HG03439 (cell line): ENCODE data around the gene MAD1L1.

Source experiments
- ATAC-seq: cut with Tn5 transposase; IDR thresholded peaks from one replicate; pipeline ENCODE4 v1.9.1; 2021; ENCODE audit warnings: mild to moderate bottlenecking, moderate library complexity; ENCODE audit not compliant: unreplicated experiment

The MAD1L1 gene

DNA sequence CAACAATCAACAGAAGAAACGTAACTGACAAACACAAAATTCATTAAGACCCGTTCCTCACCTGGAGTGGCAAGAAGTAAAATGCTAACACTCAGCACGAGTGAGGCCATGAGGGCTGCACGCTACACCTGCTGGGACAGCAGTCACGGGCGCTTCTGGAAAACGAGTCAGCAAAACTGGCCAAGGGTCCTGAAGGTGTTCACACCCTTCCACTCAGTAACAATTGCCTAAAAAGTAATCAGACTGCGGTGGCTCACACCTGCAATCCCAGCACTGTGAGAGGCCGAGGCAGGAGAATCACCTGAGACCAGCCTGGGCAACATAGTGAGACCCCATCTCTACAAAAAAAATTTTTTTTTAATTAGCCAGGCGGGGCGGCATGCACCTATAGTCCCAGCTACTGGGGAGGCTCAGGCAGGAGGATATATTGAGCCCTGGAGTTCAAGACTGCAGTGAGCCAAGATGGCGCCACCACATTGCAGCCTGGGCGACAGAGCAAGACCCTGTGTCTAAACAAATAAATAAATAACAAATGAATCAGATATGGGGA, 199.1 kb downstream of the MAD1L1 start:
- no peak for ATAC-seq

DNA sequence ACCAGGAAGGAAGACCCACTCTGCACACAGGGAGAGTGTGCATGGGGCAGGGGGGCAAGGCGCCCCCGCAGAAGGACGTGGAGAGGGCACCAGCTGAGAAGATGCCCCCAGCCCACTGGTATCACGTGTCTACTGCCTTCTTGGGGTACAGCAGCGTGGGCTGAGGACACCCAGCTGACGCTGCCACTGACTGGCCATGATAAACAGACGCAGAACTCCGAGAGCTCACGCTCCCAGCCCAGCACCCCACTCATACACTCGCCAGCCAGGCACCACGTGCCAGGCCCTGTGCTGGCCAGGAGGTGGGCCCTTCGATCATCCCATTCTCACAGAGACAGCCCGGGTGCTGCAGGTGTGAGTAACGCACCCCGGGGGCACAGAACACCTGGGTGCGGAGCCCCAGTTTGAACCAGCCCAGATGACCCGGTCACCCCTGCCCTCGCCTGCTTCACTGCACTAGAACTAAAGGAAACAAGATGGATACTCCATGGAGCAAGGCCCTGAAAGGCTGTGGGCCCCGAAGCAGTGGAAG, 199.8 kb downstream of the MAD1L1 start:
- ATAC-seq = no peak

DNA sequence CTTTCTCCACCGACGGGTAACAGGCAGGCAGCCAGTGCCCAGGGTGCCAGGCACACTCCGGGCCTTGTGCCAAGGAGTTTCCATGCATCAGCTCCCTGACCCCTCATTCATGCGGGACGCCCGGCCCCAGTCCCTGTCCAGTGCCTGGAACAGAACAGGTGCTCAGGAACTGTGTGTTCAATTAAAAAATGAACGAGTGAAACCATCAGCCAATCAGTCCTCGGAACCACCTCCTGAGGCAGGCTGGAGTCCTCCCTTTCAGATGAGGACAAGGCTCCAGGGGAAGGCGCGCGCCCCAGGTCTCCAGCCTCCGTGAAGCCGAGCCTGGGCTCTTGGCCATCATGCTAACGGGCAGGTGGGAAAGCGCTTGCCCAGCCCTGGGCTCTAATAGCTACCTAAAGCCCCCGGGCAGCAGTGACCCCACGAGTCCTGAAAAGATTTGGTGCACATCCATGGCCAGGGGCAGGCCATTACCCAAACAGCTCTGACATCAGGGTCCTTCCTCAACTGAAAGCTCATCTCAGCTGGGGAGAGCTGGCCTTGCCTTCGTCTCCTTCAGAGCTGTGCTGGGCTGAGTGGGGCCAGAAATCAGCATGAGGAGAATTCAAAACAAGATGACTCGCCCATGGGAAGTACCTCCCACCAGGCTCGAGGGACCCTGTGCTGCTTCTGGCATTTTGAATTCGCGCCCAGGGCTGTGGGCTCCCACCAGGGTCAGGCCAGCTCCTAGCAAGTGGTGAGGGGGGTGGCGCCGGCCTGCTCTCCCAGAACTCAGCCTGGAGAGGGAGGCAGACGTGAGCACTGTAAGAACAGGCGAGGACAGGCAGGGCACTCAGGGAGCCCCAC, 200.5 kb downstream of the MAD1L1 start:
- ATAC-seq = no peak

DNA sequence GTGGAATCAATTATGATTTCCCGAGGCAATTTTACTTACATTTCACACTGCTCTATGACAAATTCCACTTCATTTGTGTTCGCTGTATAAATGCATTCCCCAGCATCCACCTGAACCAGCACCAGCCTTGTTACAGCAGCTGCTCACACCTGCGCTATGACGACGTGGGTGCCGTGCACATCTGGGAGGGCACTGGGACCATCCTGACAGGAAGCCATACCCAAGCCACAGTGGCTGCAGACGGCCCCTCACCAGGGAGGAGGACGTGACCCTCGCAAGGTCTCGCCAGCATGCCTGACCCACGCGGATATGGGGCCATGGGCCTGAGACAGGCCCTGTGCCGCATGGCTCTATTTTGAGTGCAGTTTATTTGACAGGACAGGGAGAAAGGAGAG, 201.3 kb downstream of the MAD1L1 start:
- no peak for ATAC-seq

DNA sequence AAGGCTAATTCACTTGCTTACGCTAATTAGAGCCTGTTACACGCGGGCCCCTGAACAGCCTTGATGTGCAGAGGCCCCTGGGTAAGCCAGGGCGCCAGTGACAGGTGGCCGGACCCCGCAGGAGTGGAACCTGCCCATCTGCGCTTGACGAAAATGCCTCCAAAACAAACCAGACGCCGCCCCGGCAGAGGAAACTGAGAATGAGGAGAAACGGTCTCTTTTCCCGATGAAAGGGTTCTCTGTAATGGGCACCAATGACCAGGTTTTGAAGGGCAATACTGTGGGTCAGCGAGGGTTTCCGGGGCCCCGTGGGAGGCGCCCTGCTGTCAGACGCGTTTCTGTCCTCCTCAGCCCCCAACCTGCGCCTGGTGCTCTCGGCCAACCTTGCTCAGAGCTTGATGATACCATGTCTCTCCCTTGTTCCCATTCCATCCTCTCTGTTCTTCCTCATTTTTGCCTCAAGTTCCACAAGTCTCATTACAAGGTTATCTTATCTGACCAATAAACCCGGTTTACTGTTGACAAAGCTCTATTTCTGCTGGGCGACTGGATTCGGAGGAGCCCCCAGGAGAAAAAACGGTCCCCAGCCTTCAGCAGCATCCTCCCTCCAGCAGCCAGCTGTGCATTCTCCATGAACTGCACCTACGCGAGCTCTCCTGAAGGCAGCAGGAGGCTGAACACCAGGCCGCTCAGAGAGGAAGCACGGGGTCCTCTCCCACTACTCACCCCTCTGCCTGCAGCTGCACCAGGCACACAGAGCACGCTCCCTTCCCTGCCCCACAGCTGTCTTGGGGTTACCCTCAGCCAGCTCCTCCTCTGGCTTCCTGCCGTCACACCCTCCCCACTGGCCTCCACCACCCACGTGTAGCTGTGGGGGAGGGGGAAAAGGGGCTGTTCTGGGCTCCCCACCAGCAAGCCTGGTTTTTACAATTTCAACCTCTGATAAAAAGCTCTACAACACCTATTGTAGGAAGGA, 202.0 kb downstream of the MAD1L1 start:
- ATAC-seq = no peak

DNA sequence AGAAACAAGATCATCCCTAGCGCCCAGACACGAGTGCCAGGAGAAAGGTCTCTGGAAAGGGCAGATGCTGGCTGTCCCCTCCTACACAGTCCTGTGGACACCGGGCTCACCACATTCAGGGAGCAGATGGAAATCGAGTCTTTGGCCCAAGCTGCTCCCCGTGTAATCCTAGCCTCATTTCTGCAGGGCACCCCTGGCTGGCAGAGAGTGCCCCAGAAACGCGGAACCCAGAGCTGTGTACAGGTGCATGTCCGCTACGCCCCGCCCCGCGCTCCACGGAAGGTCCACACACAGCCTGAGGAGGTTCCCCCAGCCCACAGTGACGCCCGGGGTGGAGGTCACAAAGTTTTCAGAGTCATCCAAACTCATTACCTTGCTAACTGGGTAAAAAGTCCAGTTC, 202.8 kb downstream of the MAD1L1 start:
- no peak for ATAC-seq

DNA sequence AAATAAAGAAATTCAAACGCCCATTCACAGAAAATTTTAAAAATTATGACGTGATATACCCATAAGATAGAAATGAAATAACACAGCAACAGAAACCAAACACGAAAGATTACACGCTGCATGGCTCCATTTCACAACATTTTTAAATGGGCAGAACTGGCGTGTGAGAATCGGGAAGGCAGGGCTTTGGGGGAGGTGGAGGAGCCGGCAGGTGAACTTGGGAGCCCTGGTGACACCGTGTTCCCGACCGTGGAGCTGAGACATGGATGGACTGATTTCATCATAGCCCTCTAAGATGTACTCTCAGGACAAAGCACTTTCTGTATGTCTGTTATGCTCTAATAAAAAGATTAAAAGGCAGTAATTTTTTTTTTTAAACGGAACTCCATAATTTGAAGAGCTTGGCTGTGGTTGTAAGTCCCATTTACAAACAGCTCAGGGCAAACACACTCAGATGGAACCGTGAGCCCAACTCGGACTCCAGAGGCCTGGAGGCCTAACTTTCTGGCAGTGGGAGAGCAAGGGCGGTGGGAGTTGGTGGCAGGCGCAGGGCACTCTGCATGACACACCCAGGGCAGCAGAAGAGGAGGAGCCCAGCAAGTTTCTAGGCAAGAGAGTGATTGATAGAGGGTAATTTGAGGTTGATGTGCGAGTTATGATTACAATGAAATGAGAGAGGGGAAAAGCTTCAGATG, 203.4 kb downstream of the MAD1L1 start:
- ATAC-seq = no peak

DNA sequence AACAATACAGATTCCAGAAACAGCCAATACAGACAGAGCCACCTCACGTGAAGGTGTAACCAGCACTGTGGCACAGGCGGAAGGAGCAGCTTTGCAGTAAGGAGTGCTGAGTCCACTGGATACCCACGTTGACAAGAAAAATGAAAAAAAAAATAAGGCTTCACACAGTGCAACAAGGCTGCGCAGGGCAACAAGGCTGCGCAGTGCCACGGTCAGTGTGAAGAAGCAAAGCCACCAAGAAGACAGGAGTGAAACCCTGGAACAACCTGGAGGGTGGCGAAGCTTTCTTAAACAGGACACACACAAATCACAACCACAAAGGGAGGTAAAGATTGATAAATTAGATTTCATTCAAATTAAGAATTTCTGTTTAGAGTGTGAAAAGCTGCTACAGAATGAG, 204.0 kb downstream of the MAD1L1 start:
- no peak for ATAC-seq

DNA sequence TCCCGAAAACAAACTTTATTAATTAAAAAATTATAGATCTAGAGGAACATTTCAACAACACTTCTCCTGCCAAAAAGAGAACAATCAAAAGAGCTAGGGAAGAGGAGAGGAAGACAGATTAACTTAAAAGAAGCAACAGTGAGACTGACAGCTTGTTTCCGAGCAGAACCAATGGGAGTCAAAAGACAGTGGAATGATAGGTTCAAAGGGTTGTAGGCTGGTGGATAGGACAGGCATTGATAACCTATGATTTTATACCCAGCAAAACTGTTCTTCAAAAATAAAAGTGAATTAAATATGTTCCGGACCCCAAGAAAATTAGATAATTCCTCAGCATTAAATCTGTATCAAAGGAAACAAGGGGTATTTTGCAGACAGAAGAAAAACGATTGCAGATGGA, 207.6 kb downstream of the MAD1L1 start:
- no peak for ATAC-seq

DNA sequence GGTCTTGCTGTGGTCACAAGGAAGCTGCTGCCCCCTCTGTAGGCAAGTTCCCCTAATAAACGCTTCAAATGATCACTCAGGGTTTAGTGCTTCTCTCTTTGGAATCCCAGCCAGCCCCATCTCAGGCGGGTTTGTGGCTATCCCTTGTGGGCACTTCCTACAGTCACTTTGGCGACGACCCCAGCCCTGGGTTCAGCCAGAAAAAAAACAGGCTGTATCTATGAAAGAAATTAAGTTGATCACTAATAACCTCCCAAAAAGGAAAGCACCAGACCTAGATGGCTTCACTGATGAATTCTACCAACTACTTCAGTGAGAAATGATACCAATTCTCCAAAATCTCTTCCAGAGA, 208.2 kb downstream of the MAD1L1 start:
- ATAC-seq = no peak

DNA sequence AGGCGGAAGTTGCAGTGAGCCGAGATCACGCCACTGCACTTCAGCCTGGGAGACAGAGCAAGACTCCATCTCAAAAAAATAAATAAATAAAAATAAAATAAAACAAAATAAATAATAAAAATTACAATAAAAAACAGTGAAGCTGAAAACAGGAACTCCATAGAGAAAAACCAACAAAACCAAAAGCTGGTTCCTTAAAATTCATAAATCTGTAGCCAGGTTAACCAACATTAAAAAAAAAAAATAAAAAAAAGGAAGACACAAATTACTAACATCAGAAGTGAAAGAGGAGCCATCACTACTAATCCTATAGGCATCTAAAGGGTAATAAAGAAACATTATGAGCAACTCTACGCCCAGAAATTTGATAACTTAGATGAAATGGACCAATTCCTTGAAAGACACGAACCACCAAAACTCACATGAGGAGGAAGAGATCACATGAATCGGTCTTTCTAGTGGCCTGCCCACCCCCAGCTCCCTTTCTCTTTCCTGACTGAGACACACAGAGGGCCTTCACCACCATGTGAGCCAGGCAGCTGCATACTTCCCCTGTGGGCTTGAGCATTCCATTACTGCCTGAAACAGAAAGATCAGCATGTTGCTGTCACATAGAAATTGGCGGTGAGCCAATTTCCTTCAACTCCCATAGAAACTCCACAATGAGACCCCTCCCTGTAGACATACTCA, 208.7 kb downstream of the MAD1L1 start:
- no peak for ATAC-seq

DNA sequence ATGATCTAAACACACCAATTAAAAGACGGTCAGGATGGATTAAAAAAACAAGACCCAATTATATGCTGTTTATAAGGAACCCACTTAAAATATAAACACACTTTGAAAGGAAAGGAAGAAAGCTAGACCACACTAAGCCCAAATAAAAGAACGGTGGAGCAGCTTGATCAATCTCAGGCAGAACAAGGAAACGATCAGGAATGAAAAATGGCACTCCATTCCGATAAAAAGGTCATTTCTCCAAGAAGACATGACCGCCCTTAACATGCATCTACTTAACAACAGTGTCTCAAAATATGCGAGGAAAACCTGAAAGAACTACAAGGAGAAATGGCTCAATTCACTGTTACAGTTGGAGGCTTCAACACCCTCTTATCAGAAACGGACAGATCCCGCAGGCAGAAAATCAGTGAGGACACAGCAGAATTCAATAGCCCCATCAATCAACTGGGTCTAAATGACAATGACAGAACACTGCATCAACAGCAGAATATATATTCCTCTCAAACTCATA, 210.0 kb downstream of the MAD1L1 start:
- no peak for ATAC-seq

DNA sequence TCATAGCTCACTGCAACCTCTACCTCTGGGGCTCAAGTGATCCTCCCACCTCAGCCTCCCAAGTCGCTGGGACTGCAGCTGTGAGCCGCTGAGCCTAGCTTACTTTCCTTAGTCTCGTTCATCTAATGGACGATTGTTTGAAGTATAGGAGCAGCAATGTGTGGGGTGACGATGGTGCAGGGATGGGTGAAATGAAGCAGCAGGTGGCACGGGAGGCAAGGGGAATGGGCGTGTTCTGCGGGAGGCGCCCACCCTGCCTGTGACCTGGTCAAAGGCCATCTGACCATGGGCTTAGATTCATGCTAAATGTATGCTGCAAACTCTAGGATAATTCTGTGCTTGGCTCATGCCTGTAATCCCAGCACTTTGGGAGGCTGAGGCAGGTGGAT, 210.7 kb downstream of the MAD1L1 start:
- no peak for ATAC-seq

DNA sequence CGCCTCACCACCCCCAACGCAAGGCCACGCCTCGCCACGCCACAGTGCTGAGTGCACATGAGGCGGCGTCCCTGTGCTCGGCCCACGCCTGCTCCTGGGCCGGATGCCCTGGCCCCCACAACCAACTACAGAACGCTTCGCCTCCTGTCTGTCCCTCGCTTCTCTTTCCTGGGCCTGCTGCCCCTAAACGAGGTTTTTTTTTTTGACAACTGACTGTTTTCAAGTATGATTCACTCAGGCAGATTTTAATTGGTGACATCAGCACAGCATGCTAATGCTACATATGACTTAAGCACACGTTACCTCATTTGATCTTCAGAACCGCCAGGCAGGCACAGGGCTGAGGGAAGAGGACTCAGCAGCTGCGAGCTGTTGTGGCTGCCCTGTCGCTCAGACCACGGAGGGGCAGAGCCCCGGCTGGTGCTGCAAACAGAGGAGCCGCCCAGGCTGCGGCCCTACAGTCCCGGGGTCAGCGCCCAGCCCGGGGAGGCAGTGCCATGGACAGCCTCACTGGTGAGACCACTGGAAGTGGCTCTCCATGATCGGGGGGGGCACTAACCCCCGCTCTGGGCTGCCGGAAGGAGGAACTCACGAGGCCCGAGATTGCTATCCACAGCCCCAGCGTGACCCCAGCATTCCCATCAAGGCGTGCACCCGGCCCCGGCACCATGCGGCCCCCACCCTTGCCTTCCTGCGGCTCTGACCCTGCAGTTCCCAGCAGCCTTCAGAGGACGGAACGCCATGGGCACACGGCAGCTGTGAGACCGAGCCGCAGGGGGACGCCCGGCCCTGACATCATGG, 212.8 kb downstream of the MAD1L1 start:
- peak; percentile 52 for ATAC-seq

DNA sequence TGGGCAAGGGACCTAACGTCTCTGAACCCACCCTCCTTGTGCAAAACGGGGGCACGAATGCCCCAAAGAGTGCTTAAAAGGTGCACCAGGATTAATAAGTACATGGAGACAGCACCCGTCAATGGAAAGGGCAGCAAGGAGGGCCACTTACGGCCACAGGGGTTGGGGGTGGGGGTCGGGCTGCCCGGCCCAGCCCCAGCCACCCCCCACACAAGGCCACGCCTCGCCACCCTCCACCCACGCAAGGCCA, 213.4 kb downstream of the MAD1L1 start:
- no peak for ATAC-seq

DNA sequence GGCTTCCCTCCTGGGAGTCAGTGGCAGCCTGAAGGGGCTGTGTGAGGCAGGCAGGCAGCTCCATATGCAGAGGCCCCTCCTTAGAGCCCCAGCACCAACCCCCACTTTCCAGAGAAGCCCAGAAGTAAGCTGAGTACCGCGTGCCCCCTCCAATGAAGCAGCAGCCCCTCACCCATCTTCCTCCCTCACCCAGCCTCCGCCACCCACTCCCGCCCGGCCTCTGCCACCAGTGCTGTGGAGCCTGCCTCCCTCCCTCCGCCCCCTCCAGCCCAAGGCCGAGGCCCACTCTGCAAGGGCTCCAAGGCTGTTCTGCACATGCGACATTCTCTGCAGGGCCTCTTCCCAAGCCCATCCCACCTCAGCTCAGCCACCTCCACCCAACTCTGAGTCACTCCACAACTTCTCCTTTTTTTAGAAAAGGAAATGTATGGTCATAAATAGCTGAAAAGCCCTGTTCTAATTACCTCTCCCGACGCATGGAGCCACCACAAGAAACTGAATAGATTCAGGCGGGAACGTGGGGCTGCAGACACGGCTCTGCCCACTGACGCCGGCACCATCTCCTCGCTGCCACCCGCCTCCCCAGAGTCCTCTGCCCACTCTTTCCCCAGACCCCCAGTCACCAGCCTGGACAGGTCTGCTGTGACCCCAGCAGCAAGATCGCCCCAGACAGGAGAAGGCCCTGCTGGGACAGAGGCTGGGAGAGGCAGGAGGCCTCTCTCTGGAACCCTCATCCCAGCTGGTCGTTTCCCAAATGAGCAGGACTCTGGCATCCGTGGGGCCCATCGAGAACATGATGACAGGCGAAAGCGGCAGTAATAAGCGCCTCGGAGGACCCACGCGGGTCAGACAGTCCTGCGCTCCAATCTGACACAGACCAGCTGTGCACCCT, 213.9 kb downstream of the MAD1L1 start:
- no peak for ATAC-seq

DNA sequence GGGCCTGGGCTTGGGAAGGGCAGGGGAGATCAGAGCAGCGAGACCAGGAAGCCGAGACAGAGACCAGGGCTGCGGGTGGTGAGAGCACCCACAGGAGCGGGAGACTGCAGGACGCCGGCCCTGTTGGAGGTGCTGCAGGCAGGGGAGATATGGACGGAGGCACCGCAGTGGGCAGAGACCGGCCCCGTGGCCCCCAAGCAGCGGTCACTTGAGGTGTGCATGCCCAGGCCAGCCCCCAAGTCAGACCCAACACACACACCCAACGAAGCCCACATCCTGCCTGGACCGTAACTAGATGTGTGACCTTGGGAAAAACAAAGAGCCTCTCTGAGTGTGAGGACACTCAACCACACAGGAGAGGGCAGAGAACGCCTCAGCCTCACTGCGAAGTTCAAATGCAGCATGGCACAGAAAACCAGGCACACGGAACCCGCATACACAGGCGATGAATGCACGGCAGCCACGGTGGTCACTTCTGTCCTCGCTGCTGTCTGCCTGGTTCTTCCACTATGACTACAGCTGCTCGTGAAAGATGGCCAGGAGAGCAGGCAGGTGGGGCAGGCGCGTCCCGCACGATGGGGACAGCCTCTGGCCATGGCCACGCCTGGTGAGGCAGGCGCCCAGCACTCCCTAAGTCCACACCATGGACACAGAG, 214.7 kb downstream of the MAD1L1 start:
- ATAC-seq = no peak

DNA sequence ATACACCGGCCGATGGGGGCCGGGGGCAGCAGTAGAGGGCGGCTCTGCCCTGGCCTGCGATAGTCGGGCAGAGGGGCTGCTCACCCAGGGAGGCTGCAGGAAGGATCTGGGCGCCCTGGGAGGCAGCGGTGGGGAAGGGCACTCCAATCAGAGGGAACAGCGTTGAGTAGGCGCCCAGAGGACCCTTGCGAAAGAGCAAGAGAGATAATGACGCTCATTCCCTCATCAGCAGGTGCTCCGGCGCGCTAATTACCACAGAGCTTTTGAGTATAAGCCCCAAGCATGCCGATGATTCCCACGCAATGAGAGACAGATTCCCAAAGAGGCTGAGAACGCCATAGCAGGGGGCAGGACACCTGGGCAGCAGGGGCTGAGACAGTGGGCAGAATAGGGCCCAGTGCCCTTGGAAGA, 215.3 kb downstream of the MAD1L1 start:
- ATAC-seq = no peak
